Upper lobe of left lung (tissue), 4 donors: ENCODE data around the gene CYP2F1.

Source experiments
- CTCF ChIP-seq, 6 experiments: fragments of 450-650 bp in 4 of 6; fragments of 200-600 bp in 2 of 6; sonication (generic) in 2 of 6; IDR thresholded peaks; one replicate each; pipeline ENCODE4 v1.5.1; 2016 to 2019; ENCODE audit warnings: antibody characterized with exemption in 6 of 6
- EP300 ChIP-seq, 4 donors: sonication (generic); formaldehyde crosslinking; IDR thresholded peaks; one replicate each; pipeline ENCODE4 v1.5.1; 2017; ENCODE audit warnings: antibody characterized with exemption in 4 of 4, control low read depth in 2 of 4
- POLR2A ChIP-seq, 4 donors: fragments of 450-650 bp; IDR thresholded peaks; one replicate each; pipeline ENCODE4 v1.5.1; 2016 to 2017; ENCODE audit warnings: antibody characterized with exemption in 4 of 4, mild to moderate bottlenecking in 2 of 4
- POLR2AphosphoS5 ChIP-seq, 2 donors: sonication (generic); formaldehyde crosslinking; IDR thresholded peaks; one replicate each; pipeline ENCODE4 v1.5.1; 2017; ENCODE audit warnings: antibody characterized with exemption in 2 of 2

DNA sequence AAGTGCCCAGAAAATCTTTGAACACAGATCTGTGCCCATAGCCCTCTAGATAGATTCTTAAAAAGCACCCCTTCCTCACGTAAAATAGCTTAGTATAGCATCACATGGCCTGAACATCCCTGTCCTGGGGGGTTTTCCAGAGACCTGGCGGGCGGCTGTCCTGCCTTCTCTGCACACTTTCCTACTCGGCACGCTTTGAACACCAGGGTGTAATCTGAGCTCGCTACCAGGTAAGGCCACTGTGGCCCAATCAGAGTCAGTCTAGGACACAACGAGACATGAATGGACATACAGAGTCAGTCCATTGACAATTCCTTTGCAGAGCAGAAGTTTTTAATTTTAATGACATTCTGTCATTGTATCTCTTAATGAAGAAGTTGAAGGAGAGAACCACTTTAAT, 17.9 kb upstream of the CYP2F1 start:
- no peak for TF ChIP-seq EP300 (IDR thresholded peaks at IDR 0.05)
- no peak for TF ChIP-seq CTCF (IDR thresholded peaks at IDR 0.05)
- no peak for TF ChIP-seq POLR2AphosphoS5 (IDR thresholded peaks at IDR 0.05)
- no peak for TF ChIP-seq POLR2A (IDR thresholded peaks at IDR 0.05)
